ENCODE results near the gene CMIP.
A peak's percentile ranks its signal among the peaks of the same experiment; 100 is the strongest.
"Not testable (repeated sequence)": the region's sequence is repeated elsewhere in the genome, so short reads cannot be mapped to it uniquely, and the experiment has no call there.

The CMIP gene

DNA sequence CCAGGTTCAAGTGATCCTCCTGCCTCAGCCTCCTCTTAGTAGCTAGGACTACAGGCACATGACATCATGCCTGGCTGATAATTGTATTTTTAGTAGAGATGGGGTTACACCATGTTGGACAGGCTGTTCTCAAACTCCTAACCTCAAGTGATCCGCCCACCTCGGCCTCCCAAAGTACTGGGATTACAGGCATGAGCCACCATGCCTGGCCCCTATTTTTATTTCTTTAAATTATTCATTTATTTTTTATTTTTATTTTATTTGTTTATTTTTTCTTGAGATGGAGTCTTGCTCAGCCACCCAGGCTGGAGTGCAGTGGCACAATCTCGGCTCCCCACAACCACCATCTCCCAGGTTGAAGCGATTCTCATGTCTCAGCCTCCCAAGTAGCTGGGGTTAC lies 80.3 kb downstream of the CMIP start:
- H3K36me3 ChIP-seq (ENCODE audit: control insufficient read depth in 1 of 2, insufficient read depth in 2 of 2, low read length in 2 of 2); H3K79me2 ChIP-seq (ENCODE audit: control insufficient read depth, insufficient read depth, low read length, poor library complexity); H4K8ac ChIP-seq (ENCODE audit: low read depth, low read length); H3K14ac ChIP-seq (ENCODE audit: low read length); H2AK5ac ChIP-seq (ENCODE audit: low read length); H2BK5ac ChIP-seq (ENCODE audit: low read depth, low read length, poor library complexity); H3K4me2 ChIP-seq (ENCODE audit: low read length); H3K27me3 ChIP-seq (ENCODE audit: insufficient read depth, low read length); H3K9ac ChIP-seq (ENCODE audit: low read length); H4K91ac ChIP-seq (ENCODE audit: low read depth, low read length); H2AFZ ChIP-seq (ENCODE audit: insufficient read depth, low read length, poor library complexity); H4K12ac ChIP-seq (ENCODE audit: low read depth, low read length); DNase-seq; H3K27ac ChIP-seq (ENCODE audit: low read depth, low read length); H2BK12ac ChIP-seq (ENCODE audit: low read length); H3K4ac ChIP-seq (ENCODE audit: low read depth, low read length); H3K79me1 ChIP-seq (ENCODE audit: low read length); H3K9me3 ChIP-seq (ENCODE audit: insufficient read depth, low read depth, low read length); H3K23ac ChIP-seq (ENCODE audit: low read length); H2BK120ac ChIP-seq (ENCODE audit: insufficient read depth, low read length, poor library complexity); H3K18ac ChIP-seq (ENCODE audit: low read length); H3K4me3 ChIP-seq (ENCODE audit: low read depth, low read length): not testable (repeated sequence)
- H3K4me1 ChIP-seq (ENCODE audit: control insufficient read depth in 1 of 2, insufficient read depth in 2 of 2, low read length in 2 of 2): peaks cover 13 to 17% of the 10 kb centered on the region in 2 experiments
- no CpG with 5 or more reads among the region's 4 CpGs for WGBS (ENCODE audit: extremely low coverage, insufficient coverage, insufficient read length)

DNA sequence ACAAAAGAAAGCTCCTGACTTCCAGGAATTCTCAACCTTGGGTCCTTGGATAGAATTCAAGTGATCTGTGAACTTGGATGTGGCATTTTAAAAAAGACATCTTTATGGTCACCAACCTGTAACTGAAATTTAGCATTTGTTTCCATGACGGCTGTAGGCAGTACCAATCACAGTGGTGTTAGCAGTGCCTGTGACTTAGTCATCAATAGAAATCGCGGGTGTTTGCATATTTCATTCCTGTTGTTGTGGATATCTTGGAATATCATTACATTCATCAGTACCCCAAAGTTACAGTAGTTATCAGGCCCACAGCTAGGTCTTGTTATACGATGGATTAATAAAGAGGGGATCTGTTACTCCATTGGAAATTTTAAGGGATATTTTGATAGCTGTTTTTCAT lies 81.6 kb downstream of the CMIP start:
- Histone ChIP-seq H4K91ac (ENCODE audit: low read depth, low read length) (no peak overlapping the region), H3K14ac (ENCODE audit: low read length) (no peak overlapping the region), H3K9ac (ENCODE audit: low read length) (no peak overlapping the region), H2BK120ac (ENCODE audit: insufficient read depth, low read length, poor library complexity) (no peak overlapping the region), H3K27ac (ENCODE audit: low read depth, low read length) (no peak overlapping the region), H3K4me1 (ENCODE audit: control insufficient read depth in 1 of 2, insufficient read depth in 2 of 2, low read length in 2 of 2) (peaks cover 22 to 26% of the 10 kb centered on the region in 2 experiments), H3K79me2 (ENCODE audit: control insufficient read depth, insufficient read depth, low read length, poor library complexity) (peaks cover 4% of the 10 kb centered on the region), H3K18ac (ENCODE audit: low read length) (no peak overlapping the region), H3K4ac (ENCODE audit: low read depth, low read length) (no peak overlapping the region), H3K9me3 (ENCODE audit: insufficient read depth, low read depth, low read length) (no peaks in the 10 kb centered on the region), H2AK5ac (ENCODE audit: low read length) (no peak overlapping the region), H3K23ac (ENCODE audit: low read length) (no peak overlapping the region), H2BK12ac (ENCODE audit: low read length) (no peak overlapping the region), H3K4me3 (ENCODE audit: low read depth, low read length) (no peak overlapping the region), H3K27me3 (ENCODE audit: insufficient read depth, low read length) (no peaks in the 10 kb centered on the region), H2BK5ac (ENCODE audit: low read depth, low read length, poor library complexity) (no peak overlapping the region), H3K79me1 (ENCODE audit: low read length) (peaks cover 10% of the 10 kb centered on the region), H3K4me2 (ENCODE audit: low read length) (no peak overlapping the region), H3K36me3 (ENCODE audit: control insufficient read depth in 1 of 2, insufficient read depth in 2 of 2, low read length in 2 of 2) (peaks cover 7 to 11% of the 10 kb centered on the region in 2 experiments), H2AFZ (ENCODE audit: insufficient read depth, low read length, poor library complexity) (no peak overlapping the region), H4K12ac (ENCODE audit: low read depth, low read length) (no peak overlapping the region), H4K8ac (ENCODE audit: low read depth, low read length) (no peak overlapping the region)
- no CpG with 5 or more reads among the region's 4 CpGs for WGBS (ENCODE audit: extremely low coverage, insufficient coverage, insufficient read length)
- DNase-seq: no peak

DNA sequence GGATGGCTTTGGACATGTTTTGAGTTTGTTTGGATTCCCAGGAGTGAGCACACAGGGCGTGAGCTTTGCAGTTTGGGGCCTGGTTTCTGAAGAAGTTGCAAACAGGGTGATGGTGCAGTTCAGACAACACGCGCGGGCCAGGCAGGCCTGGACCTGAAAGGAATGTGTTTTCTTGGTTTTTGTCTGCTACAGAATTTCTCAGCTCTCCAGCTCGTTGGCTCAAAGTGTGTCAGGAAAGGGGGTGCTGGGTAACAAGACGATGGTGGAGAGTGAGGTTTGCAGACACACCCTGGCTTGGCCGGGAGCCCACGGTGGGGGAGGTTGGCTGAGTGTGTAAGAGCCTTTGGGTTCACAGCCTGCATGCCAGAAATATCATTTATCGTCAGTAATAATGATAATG lies 82.3 kb downstream of the CMIP start:
- Histone ChIP-seq H3K18ac (ENCODE audit: low read length) (no peak overlapping the region), H4K91ac (ENCODE audit: low read depth, low read length) (peak overlapping the region; percentile 56), H3K9ac (ENCODE audit: low read length) (no peak overlapping the region), H3K27ac (ENCODE audit: low read depth, low read length) (peak overlapping the region; percentile 57), H3K79me2 (ENCODE audit: control insufficient read depth, insufficient read depth, low read length, poor library complexity) (peaks cover 4% of the 10 kb centered on the region), H2AFZ (ENCODE audit: insufficient read depth, low read length, poor library complexity) (no peak overlapping the region), H3K14ac (ENCODE audit: low read length) (no peak overlapping the region), H2AK5ac (ENCODE audit: low read length) (no peak overlapping the region), H3K4me2 (ENCODE audit: low read length) (no peak overlapping the region), H3K27me3 (ENCODE audit: insufficient read depth, low read length) (no peaks in the 10 kb centered on the region), H3K9me3 (ENCODE audit: insufficient read depth, low read depth, low read length) (no peaks in the 10 kb centered on the region), H3K4ac (ENCODE audit: low read depth, low read length) (peak overlapping the region; percentile 72), H3K79me1 (ENCODE audit: low read length) (peaks cover 12% of the 10 kb centered on the region), H2BK120ac (ENCODE audit: insufficient read depth, low read length, poor library complexity) (no peak overlapping the region), H4K8ac (ENCODE audit: low read depth, low read length) (no peak overlapping the region), H3K36me3 (ENCODE audit: control insufficient read depth in 1 of 2, insufficient read depth in 2 of 2, low read length in 2 of 2) (peaks cover 7 to 12% of the 10 kb centered on the region in 2 experiments), H2BK12ac (ENCODE audit: low read length) (no peak overlapping the region), H3K4me1 (ENCODE audit: control insufficient read depth in 1 of 2, insufficient read depth in 2 of 2, low read length in 2 of 2) (peaks cover 22 to 29% of the 10 kb centered on the region in 2 experiments), H2BK5ac (ENCODE audit: low read depth, low read length, poor library complexity) (peak overlapping the region; percentile 15), H3K23ac (ENCODE audit: low read length) (no peak overlapping the region), H4K12ac (ENCODE audit: low read depth, low read length) (no peak overlapping the region), H3K4me3 (ENCODE audit: low read depth, low read length) (no peak overlapping the region)
- no CpG with 5 or more reads among the region's 9 CpGs for WGBS (ENCODE audit: extremely low coverage, insufficient coverage, insufficient read length)
- peak in 1 of 2 donors; percentile 45 for DNase-seq

DNA sequence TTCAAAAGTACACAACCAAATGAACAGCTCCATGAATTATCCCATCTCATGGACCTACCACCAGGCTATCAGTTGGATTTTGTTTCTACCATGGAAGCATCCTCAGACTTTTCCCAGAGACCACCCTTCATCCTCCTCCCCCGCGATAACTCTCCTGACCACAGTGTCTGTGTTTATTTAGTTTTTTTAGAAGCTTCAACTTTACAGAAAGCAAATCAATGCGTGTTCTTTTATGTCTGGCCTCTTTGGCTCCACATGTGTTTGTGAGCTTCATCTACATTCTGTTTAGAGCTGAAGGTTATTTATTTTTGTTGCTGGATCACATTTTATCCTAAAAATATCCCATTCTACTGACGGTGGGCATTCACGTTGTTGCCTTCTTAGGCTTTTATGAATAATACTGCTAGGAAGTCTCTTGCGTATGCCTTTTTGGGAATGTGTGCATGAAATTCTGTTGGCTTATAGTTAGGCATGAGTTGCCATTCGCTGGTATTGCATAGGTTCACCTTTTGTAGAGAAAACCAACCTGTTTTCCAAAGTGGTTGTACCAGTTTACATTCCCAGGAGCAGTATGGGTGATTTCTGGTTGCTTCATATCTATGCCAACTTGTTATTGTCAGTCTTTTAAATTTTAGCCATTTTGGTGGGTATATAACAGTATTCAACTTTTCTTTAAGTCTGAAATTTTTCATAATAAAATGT lies 83.0 kb downstream of the CMIP start:
- Histone ChIP-seq H3K36me3 (ENCODE audit: control insufficient read depth in 1 of 2, insufficient read depth in 2 of 2, low read length in 2 of 2) (peaks cover 7 to 14% of the 10 kb centered on the region in 2 experiments), H3K23ac (ENCODE audit: low read length) (no peak overlapping the region), H3K4me3 (ENCODE audit: low read depth, low read length) (no peak overlapping the region), H4K91ac (ENCODE audit: low read depth, low read length) (no peak overlapping the region), H3K4me2 (ENCODE audit: low read length) (no peak overlapping the region), H3K9ac (ENCODE audit: low read length) (no peak overlapping the region), H3K14ac (ENCODE audit: low read length) (no peak overlapping the region), H3K79me2 (ENCODE audit: control insufficient read depth, insufficient read depth, low read length, poor library complexity) (peaks cover 6% of the 10 kb centered on the region), H3K4ac (ENCODE audit: low read depth, low read length) (peak overlapping the region; percentile 28), H3K9me3 (ENCODE audit: insufficient read depth, low read depth, low read length) (no peaks in the 10 kb centered on the region), H2BK120ac (ENCODE audit: insufficient read depth, low read length, poor library complexity) (no peak overlapping the region), H3K79me1 (ENCODE audit: low read length) (peaks cover 12% of the 10 kb centered on the region), H2AFZ (ENCODE audit: insufficient read depth, low read length, poor library complexity) (no peak overlapping the region), H2AK5ac (ENCODE audit: low read length) (no peak overlapping the region), H2BK12ac (ENCODE audit: low read length) (no peak overlapping the region), H4K12ac (ENCODE audit: low read depth, low read length) (no peak overlapping the region), H3K4me1 (ENCODE audit: control insufficient read depth in 1 of 2, insufficient read depth in 2 of 2, low read length in 2 of 2) (peaks cover 25 to 34% of the 10 kb centered on the region in 2 experiments), H3K18ac (ENCODE audit: low read length) (no peak overlapping the region), H3K27me3 (ENCODE audit: insufficient read depth, low read length) (no peaks in the 10 kb centered on the region), H4K8ac (ENCODE audit: low read depth, low read length) (no peak overlapping the region), H2BK5ac (ENCODE audit: low read depth, low read length, poor library complexity) (no peak overlapping the region), H3K27ac (ENCODE audit: low read depth, low read length) (no peak overlapping the region)
- peak; percentile 62 to 85 for DNase-seq
- WGBS (ENCODE audit: extremely low coverage, insufficient coverage, insufficient read length): no CpG with 5 or more reads among the region's 7 CpGs

Measured in trophoblast cell (in vitro differentiated cells and primary cell).